MCF 10A (cell line): ENCODE data around the gene SLC2A11. TPM values are rescaled to one million over a fixed set of nuclear protein-coding genes. Genes with fewer than 3 reads are reported as not detected.
A peak's percentile ranks its signal among the peaks of the same experiment; 100 is the strongest.

Experiments
- Bru-seq: library from RNA; stranded (reverse); fragments of 400-500 nt; gene quantifications from one replicate; lab custom pipeline; 2021; lab: Mats Ljungman, UMichigan
- BruChase-seq, 2 experiments: library from RNA; stranded (reverse); fragments of 400-500 nt; gene quantifications; one replicate each; lab custom pipeline; 2021; lab: Mats Ljungman, UMichigan
- BruUV-seq: library from RNA; stranded (reverse); fragments of 400-500 nt; replicated peaks from 2 replicates; lab custom pipeline; 2021; lab: Mats Ljungman, UMichigan
- CTCF ChIA-PET: fragments of 300-600 bp; sonication (Branson Sonifier 250); formaldehyde crosslinking; extraction: SDS; loops from one replicate; lab custom pipeline; 2021; ENCODE audit warnings: antibody characterized with exemption, inconsistent platforms; lab: Yijun Ruan, JAX
- POLR2A ChIA-PET: fragments of 300-600, 350-650 bp; sonication (Branson Sonifier 250); formaldehyde crosslinking; extraction: SDS; loops from one replicate; lab custom pipeline; 2020; ENCODE audit warnings: antibody characterized with exemption, inconsistent platforms; lab: Yijun Ruan, JAX
- DNase-seq: peaks from one replicate; pipeline ENCODE4 v3.0.0-alpha.2; 2018; ENCODE audit not compliant: unreplicated experiment
- H3K27ac Mint-ChIP-seq: one replicate; pipeline ENCODE4 v1.8.0; 2022; ENCODE audit warnings: mild to moderate bottlenecking, low read depth, mixed read lengths; ENCODE audit not compliant: unreplicated experiment
- H3K27me3 Mint-ChIP-seq: one replicate; pipeline ENCODE4 v1.8.0; 2022; ENCODE audit warnings: mixed read lengths; ENCODE audit not compliant: insufficient read depth, unreplicated experiment
- H3K36me3 Mint-ChIP-seq: one replicate; pipeline ENCODE4 v1.8.0; 2022; ENCODE audit warnings: mild to moderate bottlenecking, moderate library complexity, mixed read lengths; ENCODE audit not compliant: insufficient read depth, unreplicated experiment
- H3K4me1 Mint-ChIP-seq: one replicate; pipeline ENCODE4 v1.8.0; 2022; ENCODE audit warnings: mixed read lengths; ENCODE audit not compliant: insufficient read depth, unreplicated experiment
- H3K4me3 Mint-ChIP-seq: one replicate; pipeline ENCODE4 v1.8.0; 2022; ENCODE audit warnings: mild to moderate bottlenecking, moderate library complexity, mixed read lengths; ENCODE audit not compliant: unreplicated experiment
- H3K9me3 Mint-ChIP-seq: one replicate; pipeline ENCODE4 v1.8.0; 2022; ENCODE audit warnings: mixed read lengths; ENCODE audit not compliant: unreplicated experiment
- CTCF ChIP-seq: fragments of 200-600 bp; IDR thresholded peaks from one replicate; pipeline ENCODE4 v1.8.0; 2022; ENCODE audit warnings: antibody characterized with exemption, mild to moderate bottlenecking; ENCODE audit not compliant: unreplicated experiment
- intact Hi-C: fragments of 100-400 bp; cut with micrococcal nuclease; formaldehyde crosslinking; loops from 2 replicates; pipeline ENCODE4 v1.14.1; 2022
- long read RNA-seq: library from polyadenylated mRNA; stranded (forward); transcript quantifications from one replicate; pipeline ENCODE4 v2.0.0, GENCODE V29; 2022
- total RNA-seq: library from RNA; stranded (reverse); gene quantifications from 2 replicates; pipeline ENCODE4 v1.2.3, GENCODE V29; 2022

Gene SLC2A11
- total RNA-seq (9.6 and 11.3 TPM in 2 replicates), Bru-seq, nascent RNA (percentile 47 among the genes with signal in this experiment), BruChase-seq, experiment 1, labeled RNA remaining after a 6-hour chase (percentile 60 among the genes with signal in this experiment), BruChase-seq, experiment 2, labeled RNA remaining after a 2-hour chase (percentile 53 among the genes with signal in this experiment)
- long read RNA-seq, partial matches to known transcripts: 2 of 6 reads
- long read RNA-seq, other reads (novel, unspliced or antisense): 3 of 6 reads

DNA sequence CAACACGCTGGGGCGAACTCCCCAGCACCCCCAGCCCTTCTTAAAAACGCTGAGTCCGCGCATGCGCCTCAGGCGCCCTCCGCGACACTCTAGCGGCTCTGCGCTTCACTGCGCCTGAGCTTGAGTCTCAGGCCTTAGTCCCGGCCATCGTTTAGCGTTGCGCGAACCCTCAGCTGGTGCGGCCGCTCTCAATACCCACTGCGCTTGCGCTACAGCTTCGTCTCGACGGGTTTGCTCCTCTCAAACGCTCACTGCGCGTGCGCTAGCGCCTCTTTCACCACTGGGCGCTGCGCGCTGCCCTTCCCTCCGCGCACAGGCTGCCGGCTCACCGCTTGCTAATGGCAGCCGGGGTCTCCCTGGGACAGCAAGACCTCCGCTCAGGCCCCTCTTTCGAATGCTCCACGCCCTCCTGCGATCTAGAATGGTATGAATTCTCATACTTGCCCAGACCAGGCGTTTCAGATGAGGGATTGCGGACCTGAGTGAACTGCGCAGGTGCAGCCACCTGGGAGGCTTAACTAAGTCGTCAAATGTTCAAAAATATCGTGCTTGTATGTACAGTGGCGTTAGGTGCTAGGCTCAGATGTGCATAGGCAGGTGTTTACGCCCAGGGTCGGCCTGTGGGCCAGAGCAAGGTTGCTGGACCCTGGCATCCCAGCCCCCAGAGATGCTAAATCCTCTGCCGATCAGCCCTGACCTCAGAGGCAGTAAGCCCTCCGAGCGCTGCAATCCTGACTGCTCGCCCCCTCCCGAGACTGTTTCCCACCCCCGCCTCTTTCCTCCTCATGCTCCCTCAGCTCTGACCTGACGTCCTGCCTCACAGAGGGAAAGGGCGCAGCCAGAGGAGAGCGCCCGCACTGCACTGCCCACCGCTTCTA is at the start of gene SLC2A11:
SLC2A11 (plus strand) TSS at position 270 of the 878 bp plus-strand sequence; CDS start at position 395, 125 bp downstream.
- H3K27ac Mint-ChIP-seq: peak within 1 kb of the TSS; percentile 57
- H3K36me3 Mint-ChIP-seq: no peaks in the 10 kb centered on the region
- CTCF ChIA-PET: interaction anchor here (0.6 to 4.3 kb wide), 12 partner anchors 9 to 482 kb away, joined by 3 to 29 read pairs (median 4); partner anchors contain the start of gene MIF
- peak within 1 kb of the TSS; percentile 77 for H3K4me3 Mint-ChIP-seq
- intact Hi-C loops: no loop called here
- H3K9me3 Mint-ChIP-seq: no peaks in the 10 kb centered on the region
- peaks cover 8% of the 10 kb centered on the region for H3K4me1 Mint-ChIP-seq
- DNase-seq: peak; percentile 97
- BruUV-seq: TSS peak; percentile 49
- POLR2A ChIA-PET: interaction anchor here (0.6 to 3.5 kb wide), 19 partner anchors 8 to 317 kb away, joined by 3 to 30 read pairs (median 3); partner anchors contain the start of genes CABIN1, MIF and ZNF70
- H3K27me3 Mint-ChIP-seq: no peaks in the 10 kb centered on the region
- peak; percentile 7 for TF ChIP-seq CTCF

DNA sequence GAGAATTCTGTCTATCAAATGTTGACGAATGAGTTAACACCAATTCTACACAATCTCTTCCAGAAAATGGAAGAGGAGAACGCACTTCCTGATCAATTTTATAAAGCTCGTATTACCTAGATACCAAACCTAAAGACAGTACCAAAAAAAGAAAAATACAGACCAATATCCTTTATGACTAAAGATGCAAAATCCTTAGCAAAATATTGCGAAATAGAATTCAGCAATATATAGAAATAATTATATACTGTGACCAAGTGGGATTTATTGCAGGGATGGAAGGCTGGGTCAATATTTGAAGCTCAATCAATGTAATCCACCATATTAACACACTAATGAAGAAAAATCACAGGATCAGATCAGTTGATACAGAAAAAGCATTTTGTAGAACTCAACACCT is 45.3 kb upstream of the SLC2A11 start:
- no TSS peak for BruUV-seq
- Mint-ChIP-seq H3K36me3 (peaks cover 67% of the 10 kb centered on the region), H3K27ac (no peak overlapping the region), H3K9me3 (no peaks in the 10 kb centered on the region), H3K27me3 (no peaks in the 10 kb centered on the region), H3K4me1 (no peaks in the 10 kb centered on the region), H3K4me3 (no peak overlapping the region)
- no peak for DNase-seq
- TF ChIP-seq CTCF: no peak
- CTCF ChIA-PET: interaction anchor here (1.2 to 1.8 kb wide), 2 partner anchors 38 to 43 kb away, joined by 3 to 5 read pairs; no protein-coding TSS in a partner anchor
- intact Hi-C loops: no loop called here
- POLR2A ChIA-PET: interaction anchor here (0.9 to 1.0 kb wide), 2 partner anchors 34 to 44 kb away, joined by 3 read pairs; partner anchors contain the start of gene CHCHD10

- no peak overlapping the region for H3K4me3 Mint-ChIP-seq
- no peak for TF ChIP-seq CTCF
- no peak overlapping the region for H3K27ac Mint-ChIP-seq
- H3K36me3 Mint-ChIP-seq: peaks cover 66% of the 10 kb centered on the region
- no peaks in the 10 kb centered on the region for H3K4me1 Mint-ChIP-seq
- H3K27me3 Mint-ChIP-seq: no peaks in the 10 kb centered on the region
- CTCF ChIA-PET: interaction anchor here (0.6 to 1.1 kb wide), 2 partner anchors 29 to 34 kb away, joined by 5 to 6 read pairs; no protein-coding TSS in a partner anchor
- H3K9me3 Mint-ChIP-seq: no peaks in the 10 kb centered on the region
- POLR2A ChIA-PET: no interaction called here
- BruUV-seq: no TSS peak
- intact Hi-C loops: no loop called here
- no peak for DNase-seq
Measured at GRCh38 chr22:23815541-23816155, 42.0 kb upstream of the SLC2A11 start.
